Nephron (organoid): ENCODE results near the gene CSGALNACT2.
A peak's percentile ranks its signal among the peaks of the same experiment; 100 is the strongest.
"Not testable (repeated sequence)": the region's sequence is repeated elsewhere in the genome, so short reads cannot be mapped to it uniquely, and the experiment has no call there.

Experiments used
- H3K27ac Mint-ChIP-seq, 3 experiments: 2 replicates each; pipeline ENCODE4 v1.8.0; 2020; ENCODE audit warnings: mixed read lengths in 3 of 3, mild to moderate bottlenecking in 2 of 3, moderate library complexity in 1 of 3
- H3K27me3 Mint-ChIP-seq: 2 replicates; pipeline ENCODE4 v1.8.0; 2021; ENCODE audit warnings: low read depth, mild to moderate bottlenecking, moderate library complexity, mixed read lengths
- H3K36me3 Mint-ChIP-seq: 2 replicates; pipeline ENCODE4 v1.8.0; 2020; ENCODE audit warnings: low read depth, mixed read lengths
- H3K4me1 Mint-ChIP-seq: 2 replicates; pipeline ENCODE4 v1.8.0; 2020; ENCODE audit warnings: mixed read lengths
- H3K4me3 Mint-ChIP-seq, 3 experiments: 2 replicates each; pipeline ENCODE4 v1.8.0; 2020; ENCODE audit warnings: mild to moderate bottlenecking in 3 of 3, mixed read lengths in 3 of 3, moderate library complexity in 2 of 3
- H3K9me3 Mint-ChIP-seq: 2 replicates; pipeline ENCODE4 v1.8.0; 2020; ENCODE audit warnings: mixed read lengths
- TF ChIP-seq, protein P1 (sequence below), 3 experiments: fragments of 200-600 bp; sonication (generic); IDR thresholded peaks; one replicate each; pipeline ENCODE4 v1.5.0; 2021; ENCODE audit warnings: antibody characterized with exemption in 3 of 3; ENCODE audit not compliant: unreplicated experiment in 3 of 3

CSGALNACT2 gene

DNA sequence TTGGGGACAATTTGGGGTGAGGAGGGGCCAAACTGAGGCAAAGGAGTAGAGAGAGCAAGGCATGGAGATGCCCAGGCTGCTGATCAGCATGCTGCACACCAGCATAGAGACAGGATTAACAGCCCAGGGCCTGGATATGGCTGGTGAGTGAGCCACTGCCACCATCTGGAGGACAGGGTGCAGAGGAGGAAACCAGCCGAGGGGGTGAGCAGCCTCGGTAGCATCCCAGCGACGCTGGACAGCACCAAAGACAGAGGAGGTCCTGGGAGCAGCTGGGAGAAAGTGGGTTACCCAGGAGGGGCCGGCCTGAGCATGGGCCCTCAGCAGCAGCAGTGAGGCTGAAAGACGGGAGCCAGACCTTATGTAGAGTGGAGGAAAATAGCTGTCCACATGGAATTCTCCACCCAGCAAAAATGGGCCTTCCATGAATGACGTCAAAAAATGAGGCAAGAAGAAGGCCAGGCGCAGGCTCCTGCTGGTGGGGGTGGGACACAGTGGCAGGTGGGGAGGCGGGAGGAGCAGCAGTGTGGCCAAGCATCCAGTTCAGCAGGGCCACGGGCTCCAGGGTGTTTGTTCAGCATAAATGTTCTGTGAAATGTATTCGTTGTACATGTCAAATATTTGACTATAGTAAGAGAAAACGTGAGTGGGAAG, 44.7 kb upstream of the CSGALNACT2 start:
- Mint-ChIP-seq H3K27me3 (peaks cover 17% of the 10 kb centered on the region), H3K27ac (no peak overlapping the region), H3K4me1 (no peaks in the 10 kb centered on the region), H3K36me3 (no peaks in the 10 kb centered on the region), H3K4me3 (no peak overlapping the region), H3K9me3 (no peaks in the 10 kb centered on the region)
- TF ChIP-seq, protein P1, sequence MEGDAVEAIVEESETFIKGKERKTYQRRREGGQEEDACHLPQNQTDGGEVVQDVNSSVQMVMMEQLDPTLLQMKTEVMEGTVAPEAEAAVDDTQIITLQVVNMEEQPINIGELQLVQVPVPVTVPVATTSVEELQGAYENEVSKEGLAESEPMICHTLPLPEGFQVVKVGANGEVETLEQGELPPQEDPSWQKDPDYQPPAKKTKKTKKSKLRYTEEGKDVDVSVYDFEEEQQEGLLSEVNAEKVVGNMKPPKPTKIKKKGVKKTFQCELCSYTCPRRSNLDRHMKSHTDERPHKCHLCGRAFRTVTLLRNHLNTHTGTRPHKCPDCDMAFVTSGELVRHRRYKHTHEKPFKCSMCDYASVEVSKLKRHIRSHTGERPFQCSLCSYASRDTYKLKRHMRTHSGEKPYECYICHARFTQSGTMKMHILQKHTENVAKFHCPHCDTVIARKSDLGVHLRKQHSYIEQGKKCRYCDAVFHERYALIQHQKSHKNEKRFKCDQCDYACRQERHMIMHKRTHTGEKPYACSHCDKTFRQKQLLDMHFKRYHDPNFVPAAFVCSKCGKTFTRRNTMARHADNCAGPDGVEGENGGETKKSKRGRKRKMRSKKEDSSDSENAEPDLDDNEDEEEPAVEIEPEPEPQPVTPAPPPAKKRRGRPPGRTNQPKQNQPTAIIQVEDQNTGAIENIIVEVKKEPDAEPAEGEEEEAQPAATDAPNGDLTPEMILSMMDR (IDR thresholded peaks at IDR 0.05; ENCODE audit: unreplicated experiment in 3 of 3): peak; percentile 15 to 29 (median 22)

DNA sequence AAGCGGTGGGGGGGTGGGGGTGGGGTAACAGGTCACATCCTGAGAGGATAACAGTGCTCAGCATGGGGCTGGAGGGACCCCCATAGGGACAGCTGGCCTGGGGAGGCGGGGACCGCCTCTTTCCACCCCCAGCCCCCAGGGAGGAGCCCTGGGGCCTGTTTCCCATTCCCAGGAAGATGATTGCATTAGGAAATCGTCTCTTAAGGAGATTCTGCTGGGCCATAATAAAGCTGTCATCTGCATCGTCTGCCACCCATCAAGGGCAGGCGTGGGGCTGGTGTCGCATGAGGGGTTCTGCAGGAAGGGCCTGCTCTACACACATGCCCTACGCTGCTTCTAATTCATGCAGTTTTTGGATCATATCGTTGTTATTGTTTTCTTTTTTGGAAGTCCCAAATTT, 44.2 kb upstream of the CSGALNACT2 start:
- Mint-ChIP-seq H3K27ac (no peak overlapping the region), H3K27me3 (peaks cover 17% of the 10 kb centered on the region)

DNA sequence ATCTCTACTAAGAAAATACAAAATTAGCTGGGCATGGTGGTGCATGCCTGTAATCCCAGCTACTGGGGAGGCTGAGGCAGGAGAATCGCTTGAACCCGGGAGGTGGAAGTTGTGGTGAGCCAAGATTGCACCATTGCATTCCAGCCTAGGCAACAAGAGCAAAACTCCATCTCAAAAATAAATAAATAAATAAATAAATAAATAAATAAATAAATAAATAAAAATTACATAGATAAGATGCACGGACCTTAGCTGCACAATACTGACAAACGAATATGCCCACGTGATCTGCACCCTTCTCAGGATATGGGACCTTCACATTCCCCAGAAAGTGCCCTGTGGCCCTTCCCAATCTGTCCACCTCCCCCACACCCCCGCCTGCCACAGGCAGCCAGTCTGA, 38.9 kb upstream of the CSGALNACT2 start:
- H3K9me3 Mint-ChIP-seq, H3K4me1 Mint-ChIP-seq, H3K36me3 Mint-ChIP-seq, H3K4me3 Mint-ChIP-seq, H3K27ac Mint-ChIP-seq: not testable (repeated sequence)
- H3K27me3 Mint-ChIP-seq: peaks cover 30% of the 10 kb centered on the region

More for the DNA sequence above, 44.2 kb upstream of the CSGALNACT2 start:
- Mint-ChIP-seq H3K4me1 (no peaks in the 10 kb centered on the region), H3K9me3 (no peaks in the 10 kb centered on the region), H3K4me3 (no peak overlapping the region), H3K36me3 (no peaks in the 10 kb centered on the region)
- TF ChIP-seq, protein P1 (IDR thresholded peaks at IDR 0.05; ENCODE audit: unreplicated experiment in 3 of 3): no peak

DNA sequence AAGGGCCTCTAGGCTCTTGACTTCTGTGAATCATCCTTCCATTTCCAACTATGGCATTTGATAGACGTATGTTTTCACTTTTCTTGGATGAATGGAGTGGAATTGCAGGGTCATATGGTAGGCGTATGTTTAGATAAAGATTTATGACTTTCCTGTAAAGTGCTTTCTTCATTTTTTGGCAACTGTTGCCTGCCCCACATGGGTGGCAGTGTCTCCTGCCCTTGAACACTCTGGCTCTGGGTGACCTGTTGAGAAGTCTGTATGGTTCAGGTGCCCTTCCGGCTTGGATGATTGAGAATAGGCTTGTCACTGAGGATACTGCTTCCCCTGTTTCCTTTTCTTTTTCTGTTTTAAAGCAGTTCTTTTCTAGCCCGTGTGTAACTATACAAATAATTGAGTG, 38.3 kb upstream of the CSGALNACT2 start:
- no peaks in the 10 kb centered on the region for H3K36me3 Mint-ChIP-seq
- H3K4me3 Mint-ChIP-seq: no peak overlapping the region
- H3K27ac Mint-ChIP-seq: no peak overlapping the region
- H3K4me1 Mint-ChIP-seq: no peaks in the 10 kb centered on the region
- no peaks in the 10 kb centered on the region for H3K9me3 Mint-ChIP-seq
- peaks cover 32% of the 10 kb centered on the region for H3K27me3 Mint-ChIP-seq
- TF ChIP-seq, protein P1 (IDR thresholded peaks at IDR 0.05; ENCODE audit: unreplicated experiment in 3 of 3): no peak

DNA sequence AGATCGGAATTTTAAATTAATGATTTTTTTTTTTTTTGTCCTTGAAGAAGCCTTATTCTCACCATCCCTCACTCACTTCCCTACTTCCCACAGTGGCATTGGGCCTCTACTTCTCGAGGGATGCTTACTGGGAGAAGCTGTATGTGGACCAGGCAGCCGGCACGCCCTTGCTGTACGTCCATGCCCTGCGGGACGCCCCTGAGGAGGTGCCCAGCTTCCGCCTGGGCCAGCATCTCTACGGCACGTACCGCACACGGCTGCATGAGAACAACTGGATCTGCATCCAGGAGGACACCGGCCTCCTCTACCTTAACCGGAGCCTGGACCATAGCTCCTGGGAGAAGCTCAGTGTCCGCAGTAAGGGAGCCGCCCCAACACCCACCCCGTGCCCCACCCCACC, 37.9 kb upstream of the CSGALNACT2 start:
- Mint-ChIP-seq H3K9me3 (no peaks in the 10 kb centered on the region), H3K36me3 (no peaks in the 10 kb centered on the region), H3K27me3 (peaks cover 37% of the 10 kb centered on the region), H3K27ac (no peak overlapping the region), H3K4me3 (no peak overlapping the region), H3K4me1 (no peaks in the 10 kb centered on the region)
- TF ChIP-seq, protein P1 (IDR thresholded peaks at IDR 0.05; ENCODE audit: unreplicated experiment in 3 of 3): no peak

DNA sequence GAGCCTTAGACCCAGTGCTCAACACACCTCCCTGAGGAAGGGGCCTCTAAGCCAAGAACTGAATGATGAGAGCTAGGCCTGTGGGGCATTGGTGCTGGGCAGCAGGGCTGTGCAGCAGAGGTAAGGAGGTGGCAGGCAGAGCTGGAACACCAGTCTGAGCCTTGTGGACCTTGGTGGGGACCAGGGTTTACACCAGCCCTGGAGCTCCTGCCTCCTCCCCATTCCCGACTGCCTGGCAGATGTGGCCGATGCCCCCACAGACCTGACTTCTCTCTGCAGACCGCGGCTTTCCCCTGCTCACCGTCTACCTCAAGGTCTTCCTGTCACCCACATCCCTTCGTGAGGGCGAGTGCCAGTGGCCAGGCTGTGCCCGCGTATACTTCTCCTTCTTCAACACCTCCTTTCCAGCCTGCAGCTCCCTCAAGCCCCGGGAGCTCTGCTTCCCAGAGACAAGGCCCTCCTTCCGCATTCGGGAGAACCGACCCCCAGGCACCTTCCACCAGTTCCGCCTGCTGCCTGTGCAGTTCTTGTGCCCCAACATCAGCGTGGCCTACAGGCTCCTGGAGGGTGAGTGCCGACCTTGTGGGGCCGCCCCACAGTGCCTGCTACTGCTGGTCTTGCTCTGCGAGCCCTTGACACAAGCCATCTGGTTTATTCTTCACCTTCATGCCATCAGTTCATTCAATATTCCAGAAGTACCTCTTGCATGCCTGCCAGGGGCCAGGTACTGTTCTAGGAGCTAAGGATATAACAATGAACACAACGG, 36.0 kb upstream of the CSGALNACT2 start:
- H3K9me3 Mint-ChIP-seq: no peaks in the 10 kb centered on the region
- no peaks in the 10 kb centered on the region for H3K36me3 Mint-ChIP-seq

More for the DNA sequence above, 36.0 kb upstream of the CSGALNACT2 start:
- Mint-ChIP-seq H3K4me1 (no peaks in the 10 kb centered on the region), H3K27ac (no peak overlapping the region), H3K27me3 (peaks cover 37% of the 10 kb centered on the region), H3K4me3 (peak overlapping the region; percentile 10 to 53 (median 20))
- TF ChIP-seq, protein P1 (IDR thresholded peaks at IDR 0.05; ENCODE audit: unreplicated experiment in 3 of 3): no peak
